Activated CD8-positive, alpha-beta memory T cell treated with anti-CD3 and anti-CD28 coated beads for 1 hour (primary cell): Measurements from ENCODE around the gene LRRC18.

ENCODE experiments used
- DNase-seq, 2 donors: peaks; one replicate each; pipeline ENCODE4 v3.0.0-alpha.2; 2020; ENCODE audit warnings: low read depth in 1 of 2; ENCODE audit errors: extremely low read depth in 1 of 2

The LRRC18 gene

GRCh38 chr10:48923748-48924147 lies 15.9 kb downstream of the LRRC18 start:
- no peak for DNase-seq

- DNase-seq, result no peak
Observed at GRCh38 chr10:48913674-48914073, 26.0 kb downstream of the LRRC18 start.

DNA sequence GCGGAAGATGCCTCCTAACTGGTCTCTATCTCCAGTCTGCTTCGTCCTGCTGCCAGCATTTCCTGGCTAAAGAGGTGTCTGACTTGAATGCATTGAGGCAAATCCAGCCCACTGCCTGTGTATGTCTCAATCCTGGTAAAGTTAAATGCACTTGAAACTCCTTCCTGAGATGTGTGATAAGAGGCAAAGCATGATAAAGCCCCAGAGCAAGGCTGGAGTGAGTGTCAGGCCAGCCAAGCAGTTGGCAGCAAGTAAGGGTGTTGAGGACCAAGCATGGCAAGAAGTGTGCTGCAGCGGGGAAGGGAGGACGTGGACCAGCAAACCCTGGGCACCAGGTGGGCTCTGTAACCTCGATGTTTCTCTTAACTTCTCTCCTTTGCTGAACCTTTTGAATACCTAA lies 29.1 kb downstream of the LRRC18 start:
- no peak for DNase-seq

DNA sequence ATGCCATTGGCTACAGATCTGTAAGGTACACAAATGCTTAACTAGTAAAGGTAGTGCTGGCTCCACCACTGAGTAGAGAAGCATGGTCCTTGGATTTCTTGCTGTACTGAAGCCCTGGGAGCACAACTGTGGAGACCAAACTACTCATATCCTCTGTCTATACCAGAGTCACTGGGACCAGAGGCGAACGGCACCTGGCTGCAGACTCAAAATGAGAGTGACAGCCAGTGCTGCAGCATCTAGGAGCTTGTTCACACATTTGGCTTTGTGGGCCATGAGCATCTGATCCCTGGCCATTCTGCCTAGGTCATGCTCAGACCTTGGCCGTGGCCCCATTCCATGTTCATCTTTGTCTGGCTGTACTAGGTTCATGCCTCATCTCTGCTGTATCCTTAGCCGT lies 31.9 kb downstream of the LRRC18 start:
- no peak for DNase-seq

- DNase-seq, result no peak
Observed at GRCh38 chr10:48906841-48907240, 32.8 kb downstream of the LRRC18 start.

DNA sequence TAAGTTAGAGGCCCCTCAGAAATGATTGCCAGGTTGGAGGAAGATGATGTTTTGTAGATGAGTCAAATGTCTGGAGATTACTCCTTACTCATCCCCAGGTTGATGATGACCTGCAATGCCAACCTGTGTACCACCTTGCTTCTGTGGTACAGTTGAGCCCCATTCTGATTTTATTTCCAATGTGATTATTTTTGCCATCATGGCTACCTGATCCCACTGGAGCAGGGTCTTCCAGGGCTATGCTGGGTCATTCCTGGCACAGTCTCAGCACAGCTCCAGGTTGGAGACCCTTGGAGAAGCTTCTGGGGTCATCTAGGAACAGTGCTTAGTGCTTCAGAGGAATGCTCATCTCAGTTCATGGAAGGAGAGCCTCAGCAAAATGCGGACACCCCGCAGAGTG lies 34.3 kb downstream of the LRRC18 start:
- no peak for DNase-seq

DNA sequence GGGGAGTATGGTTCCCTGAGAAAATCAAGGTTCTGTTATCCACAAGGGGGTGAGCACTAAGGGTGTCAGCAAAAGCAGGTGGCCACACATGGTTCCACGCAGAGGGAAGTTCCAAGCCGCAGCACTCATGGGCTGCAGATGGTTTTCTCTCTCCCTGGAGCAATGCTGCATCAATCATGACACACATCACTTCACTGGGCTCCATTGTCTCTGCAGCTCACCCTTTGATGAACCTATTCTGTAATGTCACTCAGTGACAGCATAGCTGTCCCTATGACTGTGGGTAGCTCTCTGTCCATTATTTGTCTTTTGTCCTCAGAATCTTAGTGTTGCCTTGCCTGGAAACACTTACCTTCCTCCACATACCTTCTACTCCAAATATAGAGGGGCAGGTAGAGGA lies 34.8 kb downstream of the LRRC18 start:
- no peak for DNase-seq

DNA sequence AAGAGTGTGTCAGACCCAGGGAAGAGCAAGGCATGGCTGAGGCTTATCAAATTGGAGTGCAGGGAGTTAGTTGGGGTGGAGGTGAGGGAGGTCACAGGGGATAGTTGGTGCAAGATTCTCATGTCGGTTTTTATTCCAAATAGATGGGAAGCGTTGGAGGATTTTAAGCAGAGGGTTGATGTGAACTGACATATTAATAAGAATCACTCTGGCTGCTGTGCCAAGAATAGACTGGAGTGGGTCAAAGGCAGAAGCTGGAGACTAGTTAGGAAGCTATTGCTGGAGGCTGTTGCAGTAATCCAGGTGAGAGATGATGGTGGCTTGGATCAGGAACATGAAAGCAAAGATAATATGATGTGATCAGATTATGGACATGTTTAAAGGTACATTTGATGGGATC lies 36.5 kb downstream of the LRRC18 start:
- DNase-seq, result no peak

DNA sequence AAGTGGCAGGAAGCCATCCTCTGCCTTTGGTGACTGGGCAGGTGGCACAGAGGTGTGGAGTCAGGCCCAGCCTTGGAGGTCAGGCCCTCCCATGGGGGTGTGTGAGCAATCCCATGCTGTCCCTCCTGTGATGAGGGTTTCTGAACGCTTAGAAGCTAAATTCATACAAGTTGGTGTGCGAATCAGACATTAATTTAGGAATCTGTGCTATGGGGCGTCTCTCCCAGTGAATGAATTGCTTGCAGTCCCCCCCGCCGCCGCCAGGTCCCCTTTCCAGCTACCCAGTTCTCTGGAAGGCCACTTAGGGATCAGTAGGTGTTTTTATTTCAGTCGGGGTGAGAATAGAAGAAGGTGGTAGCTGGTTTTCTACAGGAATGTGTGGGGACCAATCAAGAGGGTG lies 37.5 kb downstream of the LRRC18 start:
- no peak for DNase-seq

DNA sequence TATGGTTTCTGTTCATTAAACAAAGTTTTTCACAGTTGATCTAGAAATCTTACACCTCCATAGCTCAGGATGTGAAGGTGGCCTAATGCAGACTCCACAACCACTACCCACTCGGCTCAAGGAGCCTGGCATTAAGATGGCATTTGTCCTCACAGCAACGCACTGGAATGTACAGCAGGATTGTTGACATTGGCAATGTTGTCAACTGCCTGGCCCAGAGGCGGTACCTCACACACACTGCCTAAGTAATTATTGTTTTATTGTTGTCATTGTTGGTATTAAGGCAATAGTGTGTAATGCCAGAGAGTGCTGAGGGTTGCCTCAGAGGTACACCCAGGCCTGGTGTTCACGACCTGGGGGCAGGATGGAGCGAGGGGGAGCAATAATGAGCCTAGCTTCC lies 38.3 kb downstream of the LRRC18 start:
- DNase-seq, result no peak

- no peak for DNase-seq
Observed at GRCh38 chr10:48900371-48900801, 39.3 kb downstream of the LRRC18 start.

DNA sequence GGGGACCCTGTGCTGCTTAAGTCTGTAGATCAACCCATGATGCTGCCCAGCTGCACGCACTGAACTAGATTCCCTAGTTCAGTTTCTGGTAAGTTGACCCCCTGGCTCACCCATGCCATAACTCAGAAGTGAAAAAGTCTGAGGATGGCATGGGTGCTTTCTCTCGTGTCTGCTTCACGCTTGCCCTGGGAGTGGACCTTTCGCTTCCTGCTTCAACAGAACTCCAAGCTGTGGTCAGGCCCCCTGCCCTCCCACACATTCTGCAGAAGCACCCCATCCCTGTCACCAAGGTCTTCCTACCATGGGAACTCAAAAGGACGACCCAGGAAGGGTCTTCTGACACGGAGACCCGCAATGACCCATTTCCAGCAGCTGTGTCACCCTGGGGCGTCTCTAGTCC lies 39.9 kb downstream of the LRRC18 start:
- no peak for DNase-seq

- DNase-seq, result no peak
Observed at GRCh38 chr10:48898426-48898825, 41.2 kb downstream of the LRRC18 start.

DNA sequence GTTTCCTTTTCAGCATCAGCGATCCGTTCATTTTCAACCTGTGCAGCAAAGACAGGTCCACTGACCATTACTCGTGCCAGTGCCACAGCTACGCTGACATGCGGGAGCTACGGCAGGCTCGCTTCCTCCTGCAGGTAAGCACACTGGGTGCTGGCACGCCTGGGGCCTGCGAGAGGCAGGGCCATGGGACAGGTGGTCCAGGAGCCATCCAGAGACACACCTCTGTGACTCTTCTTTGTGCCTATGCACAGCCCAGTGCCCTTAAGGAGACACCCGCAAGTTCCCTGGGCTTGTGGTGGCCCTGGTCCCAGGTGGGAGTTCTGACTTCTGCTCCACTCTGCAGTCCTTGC lies 42.2 kb downstream of the LRRC18 start:
- no peak for DNase-seq

GRCh38 chr10:48896756-48897440 lies 42.7 kb downstream of the LRRC18 start:
- DNase-seq, result no peak

DNA sequence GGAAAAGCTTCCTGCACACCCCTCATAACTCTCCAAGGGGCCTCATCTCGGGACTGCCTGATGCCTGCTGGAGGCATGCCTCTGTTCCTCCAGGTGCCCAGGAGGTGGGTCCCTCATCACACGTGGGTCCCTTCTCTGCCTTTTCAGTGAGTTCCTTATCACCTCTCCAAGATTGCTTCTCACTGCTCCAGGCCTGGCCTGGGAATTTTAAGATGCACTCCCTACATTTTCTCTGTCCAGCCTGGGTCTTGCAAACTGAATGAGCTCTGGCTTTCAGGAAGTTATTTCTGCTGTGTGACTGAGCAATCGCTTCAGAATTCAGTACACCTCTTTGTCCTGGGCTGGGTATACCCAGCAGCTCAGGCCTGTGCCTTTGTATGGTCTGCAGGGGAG lies 43.8 kb downstream of the LRRC18 start:
- no peak for DNase-seq

GRCh38 chr10:48894911-48895802 lies 44.5 kb downstream of the LRRC18 start:
- DNase-seq, result no peak

DNA sequence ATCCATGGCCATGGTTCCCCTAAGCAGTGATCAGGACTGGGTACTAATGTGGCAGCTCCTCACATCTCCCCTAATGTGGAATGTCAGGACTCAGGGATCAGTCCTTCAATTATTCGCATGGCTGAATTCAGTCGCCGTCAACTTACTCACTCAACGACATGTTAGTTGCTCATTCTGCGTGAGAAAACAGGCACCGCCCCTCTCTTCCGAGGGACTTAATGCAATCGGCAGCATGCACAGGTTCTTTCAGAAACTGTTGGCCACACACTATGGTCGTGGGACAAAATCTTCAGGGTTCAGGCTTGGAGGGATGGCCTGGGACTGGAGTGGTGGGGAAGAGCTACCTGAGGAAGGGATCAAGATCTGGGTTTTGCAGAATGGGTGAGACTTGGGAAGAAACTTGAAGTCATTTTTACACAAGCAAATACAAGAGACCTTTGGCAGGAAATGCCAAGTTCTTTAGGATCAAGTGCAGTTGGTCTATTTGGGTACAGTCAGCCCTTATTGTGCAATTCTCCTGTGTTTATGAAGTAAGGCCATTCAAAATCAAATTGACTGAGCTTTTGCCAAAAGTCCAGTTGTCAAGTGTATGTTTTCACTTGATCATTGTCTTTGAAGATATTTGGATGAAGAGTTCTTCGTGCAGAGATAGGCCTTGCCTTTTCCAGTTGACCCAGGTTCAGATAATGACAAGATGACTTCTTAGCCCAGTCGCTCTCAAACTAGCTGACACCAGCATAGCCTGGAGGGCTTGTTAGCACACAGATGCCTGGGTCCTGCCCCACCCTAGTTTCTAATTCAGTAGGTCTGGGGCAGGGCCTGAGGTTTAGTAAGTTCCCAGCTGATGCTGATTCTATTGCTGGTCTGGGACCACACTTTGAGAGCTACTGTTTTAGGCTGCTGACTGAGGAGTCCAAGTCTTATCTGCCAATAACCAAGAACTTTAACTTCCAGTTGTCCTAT lies 48.5 kb downstream of the LRRC18 start:
- DNase-seq, result no peak

DNA sequence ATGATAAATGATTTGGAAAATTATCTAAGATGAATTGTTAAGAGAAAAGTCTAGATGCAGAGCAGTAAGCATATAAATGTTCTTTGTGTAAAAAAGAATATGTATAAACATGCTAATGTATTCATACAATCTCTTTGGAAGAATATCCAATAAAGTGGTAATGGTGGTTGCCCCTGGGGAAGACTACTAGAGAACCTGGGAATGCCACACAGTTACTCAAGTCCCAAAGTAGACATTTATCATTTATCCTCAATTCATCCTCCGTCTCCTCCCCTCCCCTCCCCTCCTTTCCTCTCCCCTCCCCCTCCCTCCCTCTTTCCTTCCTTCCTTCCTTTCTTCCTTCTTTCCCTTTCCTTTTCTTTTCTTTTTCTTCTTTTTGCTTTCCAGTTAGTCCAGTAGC lies 51.7 kb downstream of the LRRC18 start:
- no peak for DNase-seq

DNA sequence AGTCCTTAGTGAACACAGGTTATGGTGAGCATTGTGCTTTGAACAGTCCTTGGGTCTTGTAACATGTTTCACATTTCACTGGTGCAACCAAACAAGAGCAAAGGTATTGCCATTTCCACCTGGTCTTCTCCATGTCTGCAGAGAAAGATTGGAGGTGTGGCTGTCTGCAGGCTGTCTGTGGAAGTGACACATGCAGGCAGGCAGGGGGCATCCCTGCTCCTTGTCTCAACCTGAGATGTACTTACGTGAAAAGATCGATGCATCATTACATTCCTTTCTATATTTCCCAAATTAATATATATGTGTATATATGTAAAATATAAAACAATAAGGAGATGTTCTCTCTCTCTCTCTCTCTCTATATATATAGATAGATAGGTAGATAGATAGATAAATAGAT lies 54.3 kb downstream of the LRRC18 start:
- DNase-seq, result no peak
